ENCODE measurements around the gene MCOLN2. TPM values are rescaled to one million over a fixed set of nuclear protein-coding genes. Genes with fewer than 3 reads are reported as not detected.

MCOLN2 gene
- total RNA-seq, 1 donor from 2014 or later = 0.29 TPM

DNA sequence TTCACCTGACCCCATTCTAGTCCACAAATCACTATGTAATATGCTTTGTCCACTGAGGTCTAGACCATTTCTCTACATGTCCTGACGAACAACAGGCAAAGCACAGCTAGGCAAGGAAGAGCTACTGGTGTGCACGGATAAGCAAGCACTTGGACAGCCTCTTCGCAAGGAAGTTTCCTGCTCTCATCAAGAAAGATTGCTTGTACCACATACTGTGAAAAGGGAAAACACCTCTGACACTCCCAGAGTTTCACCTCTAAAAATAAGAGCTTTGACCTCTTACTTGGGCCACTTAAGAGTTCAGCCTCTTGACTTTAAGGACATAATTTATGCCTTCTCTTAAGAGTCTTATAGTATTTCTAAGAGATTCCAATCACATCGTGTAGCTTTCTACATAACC is 67.9 kb downstream of the MCOLN2 start:
- Mint-ChIP-seq H3K27me3 (peaks cover 3% of the 10 kb centered on the region), H3K27ac (no peak overlapping the region), H3K36me3 (ENCODE audit: insufficient read depth) (no peaks in the 10 kb centered on the region), H3K9me3 (ENCODE audit: low read depth) (no peaks in the 10 kb centered on the region), H3K4me1 (ENCODE audit: low read depth) (peaks cover 6% of the 10 kb centered on the region), H3K4me3 (ENCODE audit: low read depth) (no peak overlapping the region)
- TF ChIP-seq, protein P1, sequence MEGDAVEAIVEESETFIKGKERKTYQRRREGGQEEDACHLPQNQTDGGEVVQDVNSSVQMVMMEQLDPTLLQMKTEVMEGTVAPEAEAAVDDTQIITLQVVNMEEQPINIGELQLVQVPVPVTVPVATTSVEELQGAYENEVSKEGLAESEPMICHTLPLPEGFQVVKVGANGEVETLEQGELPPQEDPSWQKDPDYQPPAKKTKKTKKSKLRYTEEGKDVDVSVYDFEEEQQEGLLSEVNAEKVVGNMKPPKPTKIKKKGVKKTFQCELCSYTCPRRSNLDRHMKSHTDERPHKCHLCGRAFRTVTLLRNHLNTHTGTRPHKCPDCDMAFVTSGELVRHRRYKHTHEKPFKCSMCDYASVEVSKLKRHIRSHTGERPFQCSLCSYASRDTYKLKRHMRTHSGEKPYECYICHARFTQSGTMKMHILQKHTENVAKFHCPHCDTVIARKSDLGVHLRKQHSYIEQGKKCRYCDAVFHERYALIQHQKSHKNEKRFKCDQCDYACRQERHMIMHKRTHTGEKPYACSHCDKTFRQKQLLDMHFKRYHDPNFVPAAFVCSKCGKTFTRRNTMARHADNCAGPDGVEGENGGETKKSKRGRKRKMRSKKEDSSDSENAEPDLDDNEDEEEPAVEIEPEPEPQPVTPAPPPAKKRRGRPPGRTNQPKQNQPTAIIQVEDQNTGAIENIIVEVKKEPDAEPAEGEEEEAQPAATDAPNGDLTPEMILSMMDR (IDR thresholded peaks at IDR 0.05; ENCODE audit: unreplicated experiment) = no peak
- DNase-seq (ENCODE audit: low spot score, unreplicated experiment) = no peak

DNA sequence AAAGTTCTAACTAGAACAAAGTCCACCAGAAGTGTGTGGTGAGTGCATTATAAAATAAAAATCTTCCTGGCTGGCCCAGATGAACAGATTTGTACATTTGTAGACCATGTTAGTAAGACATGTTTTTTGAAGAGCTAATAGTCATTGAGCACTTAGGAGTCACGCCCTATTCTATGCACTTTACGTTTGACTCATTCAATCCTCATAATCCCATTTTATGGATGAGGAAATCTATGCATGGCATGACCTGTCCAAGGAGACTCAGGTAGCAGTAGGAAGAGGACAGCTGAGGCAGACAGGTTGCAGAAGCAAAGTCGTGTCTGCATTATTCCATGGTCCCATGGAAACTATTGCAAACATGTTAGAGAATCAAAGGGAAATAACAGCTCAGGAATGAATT is 73.6 kb downstream of the MCOLN2 start:
- Mint-ChIP-seq H3K27ac (no peak overlapping the region), H3K9me3 (ENCODE audit: low read depth) (no peaks in the 10 kb centered on the region), H3K27me3 (peaks cover 2% of the 10 kb centered on the region), H3K36me3 (ENCODE audit: insufficient read depth) (no peaks in the 10 kb centered on the region), H3K4me3 (ENCODE audit: low read depth) (no peak overlapping the region), H3K4me1 (ENCODE audit: low read depth) (peaks cover 16% of the 10 kb centered on the region)
- TF ChIP-seq, protein P1 (IDR thresholded peaks at IDR 0.05; ENCODE audit: unreplicated experiment) = no peak
- DNase-seq (ENCODE audit: low spot score, unreplicated experiment) = no peak

DNA sequence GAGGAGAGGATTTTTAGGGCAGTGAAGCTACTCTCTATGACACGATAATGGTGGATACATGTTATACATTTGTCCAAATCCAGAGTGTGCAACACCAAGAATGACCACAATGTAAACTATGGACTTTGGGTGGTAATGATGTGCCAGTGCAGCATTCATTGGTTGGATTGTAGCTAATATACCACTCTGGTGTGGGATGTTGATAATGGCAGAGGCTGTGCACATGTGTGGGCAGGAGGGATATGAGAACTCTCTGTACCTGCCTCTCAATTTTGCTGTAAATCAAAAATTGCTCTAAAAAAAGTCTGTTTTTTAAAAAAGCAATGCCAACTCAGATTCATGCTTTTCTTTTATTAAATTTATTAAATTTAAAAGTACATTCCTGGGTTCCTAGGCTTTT is 76.8 kb downstream of the MCOLN2 start:
- Mint-ChIP-seq H3K4me1 (ENCODE audit: low read depth) (peaks cover 17% of the 10 kb centered on the region), H3K36me3 (ENCODE audit: insufficient read depth) (no peaks in the 10 kb centered on the region), H3K9me3 (ENCODE audit: low read depth) (no peaks in the 10 kb centered on the region), H3K4me3 (ENCODE audit: low read depth) (no peak overlapping the region), H3K27ac (no peak overlapping the region), H3K27me3 (peaks cover 2% of the 10 kb centered on the region)
- TF ChIP-seq, protein P1 (IDR thresholded peaks at IDR 0.05; ENCODE audit: unreplicated experiment) = no peak
- DNase-seq (ENCODE audit: low spot score, unreplicated experiment) = no peak

DNA sequence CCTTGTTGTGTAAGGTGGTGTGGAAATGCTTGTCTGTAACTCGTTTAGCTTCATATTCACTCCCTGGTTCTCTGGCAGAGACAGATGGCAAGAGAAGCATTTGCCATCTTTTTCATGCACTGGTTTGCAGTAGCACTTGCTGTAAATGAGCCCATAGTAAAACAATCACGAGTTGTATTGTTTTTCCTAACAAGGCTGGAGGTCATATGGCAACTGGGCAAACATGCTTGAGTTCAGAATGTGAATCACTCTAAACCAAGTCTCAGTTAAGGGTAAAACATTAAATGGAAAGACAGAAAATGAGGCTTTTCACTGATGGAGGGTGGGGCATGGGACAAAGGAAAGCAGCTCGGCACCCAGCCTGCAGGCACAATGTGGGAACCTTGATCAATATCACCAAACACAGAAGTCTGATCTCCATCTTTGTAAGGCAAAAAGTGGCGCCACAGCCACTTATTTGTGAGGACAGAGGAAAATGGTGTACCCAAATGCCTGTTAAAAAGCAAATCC is 77.4 kb downstream of the MCOLN2 start:
- TF ChIP-seq, protein P1 (IDR thresholded peaks at IDR 0.05; ENCODE audit: unreplicated experiment) = no peak
- no peaks in the 10 kb centered on the region for H3K36me3 Mint-ChIP-seq (ENCODE audit: insufficient read depth)
- peaks cover 17% of the 10 kb centered on the region for H3K4me1 Mint-ChIP-seq (ENCODE audit: low read depth)
- peaks cover 2% of the 10 kb centered on the region for H3K27me3 Mint-ChIP-seq
- H3K9me3 Mint-ChIP-seq (ENCODE audit: low read depth) = no peaks in the 10 kb centered on the region
- H3K27ac Mint-ChIP-seq = no peak overlapping the region
- DNase-seq (ENCODE audit: low spot score, unreplicated experiment) = no peak
- no peak overlapping the region for H3K4me3 Mint-ChIP-seq (ENCODE audit: low read depth)

DNA sequence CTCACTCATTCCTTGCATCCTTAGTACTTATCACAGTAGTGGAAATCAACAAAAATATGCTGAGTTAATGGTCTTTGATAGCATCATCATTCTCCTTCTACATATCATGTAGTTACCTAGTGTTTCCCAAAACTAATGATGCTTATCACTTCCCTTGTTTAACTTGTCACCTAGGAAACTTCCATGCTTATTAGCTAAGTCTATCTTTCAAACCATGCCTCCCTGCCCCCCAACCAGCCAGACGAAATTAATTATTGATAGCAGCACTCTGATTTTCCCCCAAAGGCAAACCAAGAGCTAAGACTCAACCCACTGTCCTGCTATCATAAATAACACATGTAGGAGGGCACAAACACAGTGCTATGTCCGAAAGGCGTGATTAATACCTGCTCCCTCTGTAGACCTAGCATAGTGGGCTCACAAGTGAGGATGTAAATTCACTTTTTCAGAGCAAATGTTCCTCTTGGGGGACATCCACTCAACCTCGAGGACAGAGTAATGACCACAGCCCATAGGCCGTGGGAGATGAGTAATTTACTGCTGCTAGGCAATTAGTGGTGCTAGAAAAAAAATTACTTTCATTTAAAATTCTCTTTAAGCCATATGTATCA is 78.1 kb downstream of the MCOLN2 start:
- H3K27ac Mint-ChIP-seq = no peak overlapping the region
- TF ChIP-seq, protein P1 (IDR thresholded peaks at IDR 0.05; ENCODE audit: unreplicated experiment) = no peak
- H3K27me3 Mint-ChIP-seq = peaks cover 2% of the 10 kb centered on the region
- H3K4me1 Mint-ChIP-seq (ENCODE audit: low read depth) = peaks cover 18% of the 10 kb centered on the region
- no peak for DNase-seq (ENCODE audit: low spot score, unreplicated experiment)
- H3K9me3 Mint-ChIP-seq (ENCODE audit: low read depth) = no peaks in the 10 kb centered on the region
- no peak overlapping the region for H3K4me3 Mint-ChIP-seq (ENCODE audit: low read depth)
- H3K36me3 Mint-ChIP-seq (ENCODE audit: insufficient read depth) = no peaks in the 10 kb centered on the region

Measured in progenitor cell of endocrine pancreas (in vitro differentiated cells).